Vagina (tissue), 2 donors: Measurements from ENCODE around the gene MED15. TPM values are rescaled to one million over a fixed set of nuclear protein-coding genes. Genes with fewer than 3 reads are reported as not detected.

Source experiments
- DNase-seq, 2 donors: peaks; one replicate each; pipeline ENCODE4 v3.0.0-alpha.2; 2017; ENCODE audit errors: extremely low spot score in 2 of 2
- H3K27ac ChIP-seq: fragments of 200-600 bp; sonication (generic); one replicate; pipeline ENCODE4 v1.5.1; 2019
- H3K27me3 ChIP-seq: fragments of 200-600 bp; sonication (generic); one replicate; pipeline ENCODE4 v1.5.1; 2019
- H3K36me3 ChIP-seq, 2 donors: fragments of 200-600 bp; sonication (generic); one replicate each; pipeline ENCODE4 v1.5.1; 2017 to 2019
- H3K4me1 ChIP-seq: fragments of 200-600 bp; sonication (generic); one replicate; pipeline ENCODE4 v1.5.1; 2019
- H3K4me3 ChIP-seq, 2 donors: fragments of 200-600 bp; sonication (generic); 1 replicate in 1 of 2; 2 replicates in 1 of 2; pipeline ENCODE4 v1.5.1; 2016 to 2019
- H3K9me3 ChIP-seq: fragments of 200-600 bp; sonication (generic); one replicate; pipeline ENCODE4 v1.5.1; 2019
- POLR2A ChIP-seq, 2 donors: fragments of 450-650 bp; IDR thresholded peaks; one replicate each; pipeline ENCODE4 v1.6.1; 2017; ENCODE audit warnings: antibody characterized with exemption in 2 of 2, mild to moderate bottlenecking in 2 of 2, moderate library complexity in 2 of 2
- POLR2AphosphoS5 ChIP-seq, 2 donors: sonication (generic); formaldehyde crosslinking; IDR thresholded peaks; one replicate each; pipeline ENCODE4 v1.9.0; 2017; ENCODE audit warnings: antibody characterized with exemption in 2 of 2, mild to moderate bottlenecking in 2 of 2, low read depth in 1 of 2; ENCODE audit not compliant: insufficient read depth in 1 of 2
- intact Hi-C: fragments of 100-400 bp; cut with DNase I; formaldehyde crosslinking; loops from one replicate; pipeline ENCODE4 v1.15.1; 2023
- total RNA-seq: library from RNA; depleted of rRNA; stranded (reverse); fragments of >200 nt; gene quantifications from one replicate; pipeline ENCODE4 v1.2.3, GENCODE V29; 2016
- TF ChIP-seq, protein P1 (sequence below), 3 experiments: fragments of 450-650 bp in 2 of 3; fragments of 200-600 bp in 1 of 3; sonication (generic) in 1 of 3; IDR thresholded peaks; one replicate each; pipeline ENCODE4 v1.5.1; 2017 to 2019; ENCODE audit warnings: antibody characterized with exemption in 3 of 3, mild to moderate bottlenecking in 2 of 3, moderate library complexity in 2 of 3

MED15 gene
- total RNA-seq, 1 donor from 2014 or later = 72.2 TPM

DNA sequence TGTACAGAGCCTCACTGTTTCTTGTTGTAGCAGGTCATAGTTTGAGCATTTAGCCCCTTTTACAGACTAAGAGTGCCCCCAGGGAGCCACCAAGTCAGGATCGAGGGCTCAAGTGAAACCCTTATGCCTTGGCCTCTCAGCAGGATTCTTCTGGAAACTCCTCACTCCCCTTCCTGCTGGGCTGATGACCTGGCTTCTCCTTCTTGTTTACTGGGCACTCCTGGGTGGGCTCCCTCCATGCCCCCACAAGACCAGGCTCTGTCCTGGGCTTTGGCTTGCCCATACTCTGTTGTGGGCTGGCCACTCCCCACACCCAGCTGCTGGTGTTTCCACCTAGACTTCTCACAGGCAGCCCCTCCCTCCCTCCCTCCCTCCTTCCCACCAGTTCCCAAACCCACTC, 69.6 kb downstream of the MED15 start:
- no peaks in the 10 kb centered on the region for H3K27me3 ChIP-seq
- peaks cover 0 to 47% of the 10 kb centered on the region in 2 donors for H3K36me3 ChIP-seq
- intact Hi-C loops = no loop called here
- no peak for DNase-seq
- H3K9me3 ChIP-seq = no peaks in the 10 kb centered on the region
- TF ChIP-seq, protein P1, sequence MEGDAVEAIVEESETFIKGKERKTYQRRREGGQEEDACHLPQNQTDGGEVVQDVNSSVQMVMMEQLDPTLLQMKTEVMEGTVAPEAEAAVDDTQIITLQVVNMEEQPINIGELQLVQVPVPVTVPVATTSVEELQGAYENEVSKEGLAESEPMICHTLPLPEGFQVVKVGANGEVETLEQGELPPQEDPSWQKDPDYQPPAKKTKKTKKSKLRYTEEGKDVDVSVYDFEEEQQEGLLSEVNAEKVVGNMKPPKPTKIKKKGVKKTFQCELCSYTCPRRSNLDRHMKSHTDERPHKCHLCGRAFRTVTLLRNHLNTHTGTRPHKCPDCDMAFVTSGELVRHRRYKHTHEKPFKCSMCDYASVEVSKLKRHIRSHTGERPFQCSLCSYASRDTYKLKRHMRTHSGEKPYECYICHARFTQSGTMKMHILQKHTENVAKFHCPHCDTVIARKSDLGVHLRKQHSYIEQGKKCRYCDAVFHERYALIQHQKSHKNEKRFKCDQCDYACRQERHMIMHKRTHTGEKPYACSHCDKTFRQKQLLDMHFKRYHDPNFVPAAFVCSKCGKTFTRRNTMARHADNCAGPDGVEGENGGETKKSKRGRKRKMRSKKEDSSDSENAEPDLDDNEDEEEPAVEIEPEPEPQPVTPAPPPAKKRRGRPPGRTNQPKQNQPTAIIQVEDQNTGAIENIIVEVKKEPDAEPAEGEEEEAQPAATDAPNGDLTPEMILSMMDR (IDR thresholded peaks at IDR 0.05) = no peak
- TF ChIP-seq POLR2A (IDR thresholded peaks at IDR 0.05) (no peak), POLR2AphosphoS5 (IDR thresholded peaks at IDR 0.05; ENCODE audit: insufficient read depth in 1 of 2, low read depth in 1 of 2) (no peak)
- peaks cover 29% of the 10 kb centered on the region for H3K4me1 ChIP-seq
- no peak overlapping the region for H3K4me3 ChIP-seq
- peak overlapping the region; percentile 51 for H3K27ac ChIP-seq

DNA sequence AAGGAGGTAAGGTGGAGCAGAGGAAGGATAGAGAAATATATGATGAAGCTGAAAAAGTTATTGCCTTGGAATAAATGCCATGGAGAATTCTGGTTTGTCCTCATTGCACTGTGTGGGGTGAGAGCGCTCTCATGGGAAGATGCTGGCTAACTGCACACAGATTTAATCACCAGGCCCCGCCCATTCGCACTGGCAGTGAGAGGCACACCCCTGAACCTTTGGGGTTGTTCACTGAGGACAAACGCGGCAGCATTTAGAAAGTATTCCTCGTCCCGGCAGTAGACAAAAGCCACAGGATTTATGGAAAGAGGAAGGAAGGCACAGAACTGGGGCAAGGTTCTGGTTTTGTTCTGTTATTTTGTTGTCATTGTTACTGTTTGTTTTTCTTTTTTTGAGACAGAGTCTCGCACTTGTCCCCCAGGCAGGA, 70.2 kb downstream of the MED15 start:
- no peak for DNase-seq
- Histone ChIP-seq H3K4me3 (no peak overlapping the region), H3K27ac (no peak overlapping the region), H3K4me1 (peaks cover 29% of the 10 kb centered on the region), H3K27me3 (no peaks in the 10 kb centered on the region), H3K36me3 (peaks cover 0 to 52% of the 10 kb centered on the region in 2 donors), H3K9me3 (no peaks in the 10 kb centered on the region)
- intact Hi-C loops = no loop called here
- TF ChIP-seq POLR2A (IDR thresholded peaks at IDR 0.05) (no peak), POLR2AphosphoS5 (IDR thresholded peaks at IDR 0.05; ENCODE audit: insufficient read depth in 1 of 2, low read depth in 1 of 2) (peak in 1 of 2 donors; percentile 27)

DNA sequence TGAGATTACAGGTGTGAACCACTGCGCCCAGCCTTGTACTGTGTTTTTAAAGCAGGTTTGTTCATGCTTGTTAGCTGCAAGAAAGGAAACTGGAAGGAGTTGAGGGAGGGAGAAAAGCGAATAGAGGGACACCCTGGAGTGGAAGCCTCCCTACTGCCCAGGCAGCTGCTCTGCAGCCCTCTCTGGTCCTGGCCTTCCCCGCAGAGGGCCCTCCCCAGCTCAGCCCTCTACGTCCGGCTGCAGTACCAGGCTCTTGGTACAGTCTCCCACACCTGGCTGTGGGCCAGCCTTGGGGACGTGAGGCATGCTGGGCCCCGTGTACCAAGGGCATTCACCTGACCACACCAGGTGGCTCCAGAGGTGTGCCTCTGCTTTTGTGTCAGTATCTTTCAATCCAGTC, 70.8 kb downstream of the MED15 start:
- intact Hi-C loops = no loop called here
- Histone ChIP-seq H3K27me3 (no peaks in the 10 kb centered on the region), H3K36me3 (peaks cover 0 to 56% of the 10 kb centered on the region in 2 donors), H3K9me3 (no peaks in the 10 kb centered on the region), H3K4me3 (no peak overlapping the region), H3K27ac (no peak overlapping the region), H3K4me1 (peaks cover 29% of the 10 kb centered on the region)
- TF ChIP-seq POLR2A (IDR thresholded peaks at IDR 0.05) (no peak), POLR2AphosphoS5 (IDR thresholded peaks at IDR 0.05; ENCODE audit: insufficient read depth in 1 of 2, low read depth in 1 of 2) (no peak)
- TF ChIP-seq, protein P1 (IDR thresholded peaks at IDR 0.05) = no peak
- DNase-seq = no peak

DNA sequence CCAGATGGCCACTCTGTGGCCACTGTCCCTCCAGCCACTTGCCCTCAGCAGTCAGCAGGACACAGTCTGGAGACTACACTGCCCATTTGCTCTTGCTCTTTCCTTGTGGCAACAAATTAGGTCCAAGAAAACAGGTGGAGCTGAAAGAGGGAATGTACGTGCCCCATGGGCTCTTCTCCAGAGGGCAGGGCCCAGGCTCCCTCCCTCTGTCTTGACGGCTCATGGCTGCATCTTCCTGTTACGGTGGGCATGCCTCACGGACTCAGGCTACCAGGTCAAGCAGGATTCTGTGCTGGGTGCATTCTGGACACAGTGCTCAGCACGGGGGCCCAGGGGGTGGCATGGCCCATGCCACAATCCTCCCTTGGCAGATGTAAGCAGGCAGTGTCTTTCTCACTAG, 71.3 kb downstream of the MED15 start:
- H3K27ac ChIP-seq = no peak overlapping the region
- H3K4me3 ChIP-seq = no peak overlapping the region
- peaks cover 0 to 56% of the 10 kb centered on the region in 2 donors for H3K36me3 ChIP-seq
- DNase-seq = no peak
- no peaks in the 10 kb centered on the region for H3K27me3 ChIP-seq
- intact Hi-C loops = no loop called here
- no peak for TF ChIP-seq POLR2A (IDR thresholded peaks at IDR 0.05)
- TF ChIP-seq POLR2AphosphoS5 (IDR thresholded peaks at IDR 0.05; ENCODE audit: insufficient read depth in 1 of 2, low read depth in 1 of 2) = no peak
- TF ChIP-seq, protein P1 (IDR thresholded peaks at IDR 0.05) = no peak
- H3K9me3 ChIP-seq = no peaks in the 10 kb centered on the region
- peaks cover 29% of the 10 kb centered on the region for H3K4me1 ChIP-seq

DNA sequence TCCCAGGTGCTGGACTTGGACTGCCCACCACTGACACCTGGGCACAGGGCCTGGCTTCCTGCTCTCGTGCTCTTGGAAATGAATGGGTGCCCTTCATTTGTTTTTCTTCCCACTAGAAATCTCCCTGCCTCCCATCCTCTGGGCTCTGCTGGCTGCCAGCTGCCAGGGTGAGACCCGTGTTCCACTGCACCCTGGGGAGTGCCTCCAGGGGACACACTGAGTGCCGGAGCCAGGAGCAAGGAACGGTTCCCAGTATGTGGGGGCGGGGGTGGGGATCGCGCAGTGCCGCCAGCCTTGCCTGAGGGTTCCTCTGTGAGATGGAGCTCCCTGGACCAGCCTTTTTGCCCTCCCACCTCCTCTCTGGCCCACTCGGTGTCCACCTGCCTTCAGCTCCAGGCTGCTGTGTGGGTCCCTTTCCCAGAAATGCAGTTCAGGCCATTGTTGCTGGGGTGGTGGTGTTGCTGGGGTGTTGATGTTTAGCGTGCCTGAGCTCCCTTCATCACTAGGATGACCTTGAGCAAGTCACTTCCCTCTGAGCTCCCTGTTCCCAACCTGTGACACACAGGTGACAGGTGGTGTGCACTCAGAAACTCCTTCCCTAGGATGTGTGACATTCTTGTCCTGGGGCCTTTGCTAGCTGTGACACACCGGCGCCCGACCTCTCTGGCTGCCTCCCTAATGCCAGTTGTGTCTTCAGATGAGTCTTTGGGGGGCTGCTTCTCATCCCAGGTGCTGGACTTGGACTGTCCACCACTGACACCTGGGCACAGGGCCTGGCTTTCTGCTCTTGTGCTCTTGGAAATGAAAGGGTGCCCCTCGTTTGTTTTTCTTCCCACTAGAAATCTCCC, 72.1 kb downstream of the MED15 start:
- DNase-seq = no peak
- H3K4me3 ChIP-seq = no peak overlapping the region
- H3K36me3 ChIP-seq = peaks cover 0 to 56% of the 10 kb centered on the region in 2 donors
- no peak overlapping the region for H3K27ac ChIP-seq
- peaks cover 29% of the 10 kb centered on the region for H3K4me1 ChIP-seq
- no peaks in the 10 kb centered on the region for H3K27me3 ChIP-seq
- TF ChIP-seq POLR2A (IDR thresholded peaks at IDR 0.05) (no peak), POLR2AphosphoS5 (IDR thresholded peaks at IDR 0.05; ENCODE audit: insufficient read depth in 1 of 2, low read depth in 1 of 2) (no peak)
- TF ChIP-seq, protein P1 (IDR thresholded peaks at IDR 0.05) = no peak
- intact Hi-C loops = no loop called here
- no peaks in the 10 kb centered on the region for H3K9me3 ChIP-seq
